Measurements from ENCODE around the gene CNGB1.

GRCh38 chr16:57858635-57859034 lies 112.3 kb downstream of the CNGB1 start:
- TF ChIP-seq EP300 (IDR thresholded peaks at IDR 0.05; ENCODE audit: borderline replicate concordance) (no peak), REST (IDR thresholded peaks at IDR 0.05; ENCODE audit: low read depth) (no peak)
